NCI-H128 (cell line): Measurements from ENCODE around the gene EXOC6.
A peak's percentile ranks its signal among the peaks of the same experiment; 100 is the strongest.

Source experiments
- DNase-seq: peaks from one replicate; lab custom pipeline; 2025; ENCODE audit not compliant: unreplicated experiment; lab: John Stamatoyannopoulos, UW

EXOC6 gene

GRCh38 chr10:92848441-92849233, at the start of gene EXOC6:
EXOC6 (plus strand) TSS chr10:92848520; CDS start chr10:92848534, 14 bp downstream.
- DNase-seq: peak; percentile 61

- DNase-seq: no peak
Observed at GRCh38 chr10:92799568-92799967, 48.8 kb upstream of the EXOC6 start.

- DNase-seq: peak; percentile 52
Observed at GRCh38 chr10:92800134-92800733, 48.1 kb upstream of the EXOC6 start.

- DNase-seq: no peak
Observed at GRCh38 chr10:92801978-92802872, 46.1 kb upstream of the EXOC6 start.

GRCh38 chr10:92809840-92810239, 38.5 kb upstream of the EXOC6 start:
- DNase-seq: no peak

- DNase-seq: no peak
Observed at GRCh38 chr10:92810934-92811532, 37.3 kb upstream of the EXOC6 start.

GRCh38 chr10:92811986-92812385, 36.3 kb upstream of the EXOC6 start:
- no peak for DNase-seq

GRCh38 chr10:92813979-92814378, 34.3 kb upstream of the EXOC6 start:
- DNase-seq: no peak

GRCh38 chr10:92814790-92815189, 33.5 kb upstream of the EXOC6 start:
- DNase-seq: no peak

- no peak for DNase-seq
Observed at GRCh38 chr10:92816091-92816531, 32.2 kb upstream of the EXOC6 start.

- no peak for DNase-seq
Observed at GRCh38 chr10:92822060-92822634, 26.2 kb upstream of the EXOC6 start.

- DNase-seq: no peak
Observed at GRCh38 chr10:92822964-92823363, 25.4 kb upstream of the EXOC6 start.

GRCh38 chr10:92826061-92826460, 22.3 kb upstream of the EXOC6 start:
- DNase-seq: no peak

GRCh38 chr10:92826504-92826903, 21.8 kb upstream of the EXOC6 start:
- DNase-seq: no peak

GRCh38 chr10:92829042-92829785, 19.1 kb upstream of the EXOC6 start:
- no peak for DNase-seq

GRCh38 chr10:92829786-92830377, 18.4 kb upstream of the EXOC6 start:
- DNase-seq: no peak

GRCh38 chr10:92830478-92831389, 17.6 kb upstream of the EXOC6 start:
- no peak for DNase-seq

- no peak for DNase-seq
Observed at GRCh38 chr10:92832121-92832520, 16.2 kb upstream of the EXOC6 start.
